ENCODE measurements around the gene TMTC2.
A peak's percentile ranks its signal among the peaks of the same experiment; 100 is the strongest.

TMTC2 gene

DNA sequence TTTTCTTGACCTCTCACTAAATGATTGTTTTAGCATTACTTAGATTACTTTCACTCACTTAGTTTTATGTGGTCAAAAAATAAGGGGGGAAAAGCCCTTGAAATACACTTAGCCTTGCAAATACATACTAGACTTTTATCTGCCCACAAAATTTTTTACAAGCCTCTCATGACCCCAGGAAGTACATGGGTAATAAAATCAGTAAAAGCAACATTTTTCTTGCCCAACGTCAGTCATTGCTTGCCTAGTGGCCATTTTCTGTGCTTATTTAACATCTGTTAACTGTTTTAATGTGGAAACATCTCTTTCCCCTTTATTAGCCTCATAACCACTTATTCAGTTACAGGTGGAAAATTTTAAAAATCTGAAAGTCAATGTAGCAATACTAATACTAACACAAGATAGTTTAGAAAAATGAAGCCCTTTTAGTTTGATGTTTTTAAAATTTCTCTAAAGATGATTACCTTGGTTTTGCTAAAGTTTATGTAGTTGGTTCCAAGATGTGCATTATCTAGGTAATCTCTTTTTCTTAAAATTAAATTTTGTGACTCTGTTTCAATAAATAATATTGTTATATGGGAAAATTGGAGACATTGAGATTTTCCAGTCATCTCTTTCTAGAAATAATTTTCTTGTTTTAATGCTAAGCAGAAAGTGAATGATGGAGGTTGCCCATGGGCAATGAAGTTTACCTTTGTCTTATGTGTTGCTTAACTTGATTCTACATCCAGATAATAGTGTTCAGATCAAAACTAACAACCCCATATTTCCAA is 175.5 kb downstream of the TMTC2 start (continued):
- TF ChIP-seq ZNF558 (tag by site-specific recombination; IDR thresholded peaks at IDR 0.05) (0 out of 2 replicates have a peak, but pooled peaks have one; percentile 26), ZNF610 (tag by site-specific recombination; IDR thresholded peaks at IDR 0.05; ENCODE audit: borderline replicate concordance) (peak; percentile 71), ZNF2 (tag by site-specific recombination; IDR thresholded peaks at IDR 0.05) (0 out of 2 replicates have a peak, but pooled peaks have one; percentile 34), ZNF366 (tag by site-specific recombination; conservative IDR thresholded peaks at IDR 0.05) (peak; percentile 77), ZNF623 (tag by site-specific recombination; IDR thresholded peaks at IDR 0.05) (no peak), ZNF555 (tag by site-specific recombination; conservative IDR thresholded peaks at IDR 0.05) (no peak), ZSCAN23 (tag by site-specific recombination; IDR thresholded peaks at IDR 0.05) (no peak), ZNF510 (tag by site-specific recombination; IDR thresholded peaks at IDR 0.05; ENCODE audit: insufficient replicate concordance) (no peak), BCL11B (tag by site-specific recombination; IDR thresholded peaks at IDR 0.05; ENCODE audit: low read depth) (no peak), MYNN (tag by site-specific recombination; IDR thresholded peaks at IDR 0.05; ENCODE audit: borderline replicate concordance) (no peak), KLF7 (tag by site-specific recombination; IDR thresholded peaks at IDR 0.05; ENCODE audit: borderline replicate concordance) (peak; percentile 70; the same call in 1 of the 2 replicates), MZF1 (tag by site-specific recombination; IDR thresholded peaks at IDR 0.05; ENCODE audit: borderline replicate concordance) (peak; percentile 70; the same call in 1 of the 2 replicates), ZBTB1 (tag by site-specific recombination; IDR thresholded peaks at IDR 0.05) (no peak), FEZF1 (tag by site-specific recombination; IDR thresholded peaks at IDR 0.05) (peak; percentile 99), HOXD13 (CRISPR knock-in tag; IDR thresholded peaks at IDR 0.05; ENCODE audit: borderline replicate concordance) (peak; percentile 97), SP7 (tag by site-specific recombination; IDR thresholded peaks at IDR 0.05) (peak; percentile 39; the same call in 1 of the 2 replicates), ZNF561 (tag by site-specific recombination; IDR thresholded peaks at IDR 0.05; ENCODE audit: borderline replicate concordance) (peak; percentile 70; the same call in 1 of the 2 replicates), ZSCAN16 (tag by site-specific recombination; IDR thresholded peaks at IDR 0.05) (0 out of 2 replicates have a peak, but pooled peaks have one; percentile 51), TCF7L2 (IDR thresholded peaks at IDR 0.05; ENCODE audit: borderline replicate concordance, low read depth, low read length) (peak; percentile 98)
- TF ChIP-seq, protein P1, sequence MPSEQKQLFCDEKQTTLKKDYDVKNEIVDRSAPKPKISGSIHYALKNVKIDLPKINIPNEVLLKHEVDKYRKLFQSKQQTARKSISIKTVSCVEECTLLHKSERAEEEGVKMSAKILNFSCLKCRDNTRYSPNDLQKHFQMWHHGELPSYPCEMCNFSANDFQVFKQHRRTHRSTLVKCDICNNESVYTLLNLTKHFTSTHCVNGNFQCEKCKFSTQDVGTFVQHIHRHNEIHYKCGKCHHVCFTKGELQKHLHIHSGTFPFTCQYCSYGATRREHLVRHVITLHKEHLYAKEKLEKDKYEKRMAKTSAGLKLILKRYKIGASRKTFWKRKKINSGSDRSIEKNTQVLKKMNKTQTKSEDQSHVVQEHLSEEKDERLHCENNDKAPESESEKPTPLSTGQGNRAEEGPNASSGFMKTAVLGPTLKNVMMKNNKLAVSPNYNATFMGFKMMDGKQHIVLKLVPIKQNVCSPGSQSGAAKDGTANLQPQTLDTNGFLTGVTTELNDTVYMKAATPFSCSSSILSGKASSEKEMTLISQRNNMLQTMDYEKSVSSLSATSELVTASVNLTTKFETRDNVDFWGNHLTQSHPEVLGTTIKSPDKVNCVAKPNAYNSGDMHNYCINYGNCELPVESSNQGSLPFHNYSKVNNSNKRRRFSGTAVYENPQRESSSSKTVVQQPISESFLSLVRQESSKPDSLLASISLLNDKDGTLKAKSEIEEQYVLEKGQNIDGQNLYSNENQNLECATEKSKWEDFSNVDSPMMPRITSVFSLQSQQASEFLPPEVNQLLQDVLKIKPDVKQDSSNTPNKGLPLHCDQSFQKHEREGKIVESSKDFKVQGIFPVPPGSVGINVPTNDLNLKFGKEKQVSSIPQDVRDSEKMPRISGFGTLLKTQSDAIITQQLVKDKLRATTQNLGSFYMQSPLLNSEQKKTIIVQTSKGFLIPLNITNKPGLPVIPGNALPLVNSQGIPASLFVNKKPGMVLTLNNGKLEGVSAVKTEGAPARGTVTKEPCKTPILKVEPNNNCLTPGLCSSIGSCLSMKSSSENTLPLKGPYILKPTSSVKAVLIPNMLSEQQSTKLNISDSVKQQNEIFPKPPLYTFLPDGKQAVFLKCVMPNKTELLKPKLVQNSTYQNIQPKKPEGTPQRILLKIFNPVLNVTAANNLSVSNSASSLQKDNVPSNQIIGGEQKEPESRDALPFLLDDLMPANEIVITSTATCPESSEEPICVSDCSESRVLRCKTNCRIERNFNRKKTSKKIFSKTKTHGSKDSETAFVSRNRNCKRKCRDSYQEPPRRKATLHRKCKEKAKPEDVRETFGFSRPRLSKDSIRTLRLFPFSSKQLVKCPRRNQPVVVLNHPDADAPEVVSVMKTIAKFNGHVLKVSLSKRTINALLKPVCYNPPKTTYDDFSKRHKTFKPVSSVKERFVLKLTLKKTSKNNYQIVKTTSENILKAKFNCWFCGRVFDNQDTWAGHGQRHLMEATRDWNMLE (tag by site-specific recombination; conservative IDR thresholded peaks at IDR 0.05; ENCODE audit: low read depth), result peak; percentile 52
- TF ChIP-seq, protein P2, sequence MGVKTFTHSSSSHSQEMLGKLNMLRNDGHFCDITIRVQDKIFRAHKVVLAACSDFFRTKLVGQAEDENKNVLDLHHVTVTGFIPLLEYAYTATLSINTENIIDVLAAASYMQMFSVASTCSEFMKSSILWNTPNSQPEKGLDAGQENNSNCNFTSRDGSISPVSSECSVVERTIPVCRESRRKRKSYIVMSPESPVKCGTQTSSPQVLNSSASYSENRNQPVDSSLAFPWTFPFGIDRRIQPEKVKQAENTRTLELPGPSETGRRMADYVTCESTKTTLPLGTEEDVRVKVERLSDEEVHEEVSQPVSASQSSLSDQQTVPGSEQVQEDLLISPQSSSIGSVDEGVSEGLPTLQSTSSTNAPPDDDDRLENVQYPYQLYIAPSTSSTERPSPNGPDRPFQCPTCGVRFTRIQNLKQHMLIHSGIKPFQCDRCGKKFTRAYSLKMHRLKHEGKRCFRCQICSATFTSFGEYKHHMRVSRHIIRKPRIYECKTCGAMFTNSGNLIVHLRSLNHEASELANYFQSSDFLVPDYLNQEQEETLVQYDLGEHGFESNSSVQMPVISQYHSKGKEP (tag by site-specific recombination; IDR thresholded peaks at IDR 0.05), result peak; percentile 91
- TF ChIP-seq, protein P3, sequence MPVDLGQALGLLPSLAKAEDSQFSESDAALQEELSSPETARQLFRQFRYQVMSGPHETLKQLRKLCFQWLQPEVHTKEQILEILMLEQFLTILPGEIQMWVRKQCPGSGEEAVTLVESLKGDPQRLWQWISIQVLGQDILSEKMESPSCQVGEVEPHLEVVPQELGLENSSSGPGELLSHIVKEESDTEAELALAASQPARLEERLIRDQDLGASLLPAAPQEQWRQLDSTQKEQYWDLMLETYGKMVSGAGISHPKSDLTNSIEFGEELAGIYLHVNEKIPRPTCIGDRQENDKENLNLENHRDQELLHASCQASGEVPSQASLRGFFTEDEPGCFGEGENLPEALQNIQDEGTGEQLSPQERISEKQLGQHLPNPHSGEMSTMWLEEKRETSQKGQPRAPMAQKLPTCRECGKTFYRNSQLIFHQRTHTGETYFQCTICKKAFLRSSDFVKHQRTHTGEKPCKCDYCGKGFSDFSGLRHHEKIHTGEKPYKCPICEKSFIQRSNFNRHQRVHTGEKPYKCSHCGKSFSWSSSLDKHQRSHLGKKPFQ (tag by site-specific recombination; IDR thresholded peaks at IDR 0.05), result peak; percentile 83
- TF ChIP-seq, protein P4, sequence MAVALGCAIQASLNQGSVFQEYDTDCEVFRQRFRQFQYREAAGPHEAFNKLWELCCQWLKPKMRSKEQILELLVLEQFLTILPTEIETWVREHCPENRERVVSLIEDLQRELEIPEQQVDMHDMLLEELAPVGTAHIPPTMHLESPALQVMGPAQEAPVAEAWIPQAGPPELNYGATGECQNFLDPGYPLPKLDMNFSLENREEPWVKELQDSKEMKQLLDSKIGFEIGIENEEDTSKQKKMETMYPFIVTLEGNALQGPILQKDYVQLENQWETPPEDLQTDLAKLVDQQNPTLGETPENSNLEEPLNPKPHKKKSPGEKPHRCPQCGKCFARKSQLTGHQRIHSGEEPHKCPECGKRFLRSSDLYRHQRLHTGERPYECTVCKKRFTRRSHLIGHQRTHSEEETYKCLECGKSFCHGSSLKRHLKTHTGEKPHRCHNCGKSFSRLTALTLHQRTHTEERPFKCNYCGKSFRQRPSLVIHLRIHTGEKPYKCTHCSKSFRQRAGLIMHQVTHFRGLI (tag by site-specific recombination; IDR thresholded peaks at IDR 0.05), result 0 out of 2 replicates have a peak, but pooled peaks have one; percentile 32
- TF ChIP-seq, protein P5, sequence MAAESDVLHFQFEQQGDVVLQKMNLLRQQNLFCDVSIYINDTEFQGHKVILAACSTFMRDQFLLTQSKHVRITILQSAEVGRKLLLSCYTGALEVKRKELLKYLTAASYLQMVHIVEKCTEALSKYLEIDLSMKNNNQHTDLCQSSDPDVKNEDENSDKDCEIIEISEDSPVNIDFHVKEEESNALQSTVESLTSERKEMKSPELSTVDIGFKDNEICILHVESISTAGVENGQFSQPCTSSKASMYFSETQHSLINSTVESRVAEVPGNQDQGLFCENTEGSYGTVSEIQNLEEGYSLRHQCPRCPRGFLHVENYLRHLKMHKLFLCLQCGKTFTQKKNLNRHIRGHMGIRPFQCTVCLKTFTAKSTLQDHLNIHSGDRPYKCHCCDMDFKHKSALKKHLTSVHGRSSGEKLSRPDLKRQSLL (tag by site-specific recombination; IDR thresholded peaks at IDR 0.05), result no peak
- TF ChIP-seq, protein P6, sequence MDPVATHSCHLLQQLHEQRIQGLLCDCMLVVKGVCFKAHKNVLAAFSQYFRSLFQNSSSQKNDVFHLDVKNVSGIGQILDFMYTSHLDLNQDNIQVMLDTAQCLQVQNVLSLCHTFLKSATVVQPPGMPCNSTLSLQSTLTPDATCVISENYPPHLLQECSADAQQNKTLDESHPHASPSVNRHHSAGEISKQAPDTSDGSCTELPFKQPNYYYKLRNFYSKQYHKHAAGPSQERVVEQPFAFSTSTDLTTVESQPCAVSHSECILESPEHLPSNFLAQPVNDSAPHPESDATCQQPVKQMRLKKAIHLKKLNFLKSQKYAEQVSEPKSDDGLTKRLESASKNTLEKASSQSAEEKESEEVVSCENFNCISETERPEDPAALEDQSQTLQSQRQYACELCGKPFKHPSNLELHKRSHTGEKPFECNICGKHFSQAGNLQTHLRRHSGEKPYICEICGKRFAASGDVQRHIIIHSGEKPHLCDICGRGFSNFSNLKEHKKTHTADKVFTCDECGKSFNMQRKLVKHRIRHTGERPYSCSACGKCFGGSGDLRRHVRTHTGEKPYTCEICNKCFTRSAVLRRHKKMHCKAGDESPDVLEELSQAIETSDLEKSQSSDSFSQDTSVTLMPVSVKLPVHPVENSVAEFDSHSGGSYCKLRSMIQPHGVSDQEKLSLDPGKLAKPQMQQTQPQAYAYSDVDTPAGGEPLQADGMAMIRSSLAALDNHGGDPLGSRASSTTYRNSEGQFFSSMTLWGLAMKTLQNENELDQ (tag by site-specific recombination; IDR thresholded peaks at IDR 0.05; ENCODE audit: low read depth), result peak; percentile 48; the same call in 1 of the 2 replicates
